ENCODE results near the gene PRDX3. TPM values are rescaled to one million over a fixed set of nuclear protein-coding genes. Genes with fewer than 3 reads are reported as not detected.

PRDX3 gene
- 276 to 336 TPM (median 325 TPM) in 5 replicates for total RNA-seq (2022; extraction: Qiagen RNA extraction; ENCODE audit: low read depth)

DNA sequence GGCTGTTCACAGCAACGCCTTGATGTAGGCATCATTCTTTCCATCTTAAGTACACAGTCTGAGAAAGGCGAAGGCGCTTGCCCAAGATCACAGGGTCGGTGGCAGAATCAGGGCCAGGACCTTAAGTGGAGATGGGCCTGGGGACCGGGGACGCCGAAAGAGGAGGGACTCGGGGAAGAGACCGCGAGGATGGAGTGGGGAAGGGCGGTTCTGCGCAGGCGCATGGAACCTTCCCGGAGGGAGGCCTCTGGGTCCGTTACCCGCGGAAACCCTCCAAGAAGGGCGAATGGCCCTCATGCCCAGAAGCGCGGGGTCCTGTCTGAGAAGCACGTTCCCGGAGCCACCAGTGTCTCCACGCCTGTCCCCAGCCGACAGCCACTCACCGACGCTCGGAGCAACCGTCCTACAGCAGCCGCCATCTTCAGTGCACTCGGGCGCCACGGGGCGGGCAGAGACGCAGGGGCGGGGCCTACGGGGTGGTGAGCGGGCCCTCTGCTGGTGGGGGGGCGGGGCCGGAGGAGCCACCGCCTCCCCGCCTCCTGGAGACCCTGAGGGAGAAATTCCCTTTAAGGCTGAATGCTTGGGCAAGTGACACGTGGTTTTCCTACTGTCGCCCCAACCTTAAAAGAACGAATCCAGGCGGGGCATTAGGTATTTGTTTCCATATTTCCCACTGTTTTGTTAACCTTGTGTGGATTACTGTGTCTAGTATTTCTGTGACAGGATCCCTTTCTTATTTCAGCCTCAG lies at the start of gene PRDX3:
Gene PRDX3, minus strand, starts transcription at position 441 of the 748 bp plus-strand sequence. Its CDS starts 22 bp downstream, at position 419.

DNA sequence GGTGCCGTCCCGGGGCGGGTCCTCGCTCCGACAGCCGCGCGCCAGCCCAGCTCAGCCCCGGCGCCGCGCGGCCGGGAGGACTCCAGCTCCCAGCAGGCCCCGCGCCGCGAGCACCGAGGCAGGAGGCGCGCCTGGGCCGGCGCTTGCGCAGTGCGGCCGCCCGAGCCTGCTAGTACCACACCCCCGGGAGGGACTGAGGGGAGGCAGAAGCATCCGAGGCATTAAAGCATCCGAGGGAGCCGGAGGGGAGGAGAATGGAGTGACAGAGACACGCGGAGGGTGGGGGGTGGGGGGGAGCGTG lies 28.7 kb upstream of the PRDX3 start, which contains the start of gene GRK5:
Gene GRK5, plus strand, starts transcription at position 206 of the 301 bp plus-strand sequence. CDS start 347 bp downstream, outside the sequence.

DNA sequence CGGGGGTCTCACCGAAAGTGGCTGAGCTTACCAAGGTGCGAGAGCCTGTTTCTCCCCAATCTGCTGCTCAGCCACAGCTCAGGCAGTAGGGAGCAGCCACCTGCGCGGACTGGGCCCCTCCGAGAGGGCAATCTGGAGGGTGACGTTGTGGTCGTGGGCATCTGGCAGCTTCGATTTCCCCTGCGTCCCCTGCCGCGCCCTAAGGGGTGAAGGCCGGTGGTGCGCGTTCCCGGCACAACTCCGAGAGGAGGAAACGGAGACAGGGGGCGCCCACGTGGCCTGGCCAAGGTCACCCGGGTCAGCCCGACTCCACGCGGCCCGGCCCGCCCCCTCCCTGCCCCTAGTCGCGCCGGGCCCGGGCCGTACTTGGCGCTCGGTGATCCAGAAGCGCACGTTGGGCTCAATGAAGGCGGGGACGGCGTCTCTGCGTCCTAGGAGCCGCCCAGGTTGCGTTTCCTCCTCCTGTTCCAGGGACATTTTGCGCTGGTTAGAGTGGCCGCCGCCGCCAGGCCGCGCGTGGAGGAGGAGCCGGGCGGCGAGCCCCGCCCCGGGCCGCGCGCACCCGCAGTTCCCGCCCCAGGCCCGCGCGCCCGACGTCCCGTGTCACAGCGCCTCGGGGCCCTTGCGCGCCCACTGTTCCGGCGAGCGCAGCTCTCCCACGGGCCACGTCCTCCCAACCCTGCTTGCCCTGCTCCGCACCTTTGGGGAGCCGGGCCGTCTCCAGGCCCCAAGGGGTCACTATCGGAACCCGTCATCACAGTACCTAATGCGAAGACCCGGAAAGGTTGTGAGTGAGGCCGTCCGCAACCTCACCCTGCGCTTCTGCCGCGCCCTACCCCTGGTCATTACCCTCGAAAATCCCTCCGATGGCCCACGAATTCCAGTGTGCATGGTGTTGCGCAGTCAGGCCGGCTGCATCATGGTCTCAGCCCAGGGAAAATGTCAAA lies 13.2 kb downstream of the PRDX3 start, which contains the start of gene SFXN4:
Gene SFXN4, minus strand, starts transcription at position 544 of the 947 bp plus-strand sequence. Its CDS starts 67 bp downstream, at position 477.

Other genes with a start within 250 kb of the PRDX3 start
- gene NANOS1, start 149.1 kb downstream of the PRDX3 start, total RNA-seq (2022; extraction: Qiagen RNA extraction; ENCODE audit: low read depth), result 2.0 to 2.6 TPM (median 2.3 TPM) in 5 replicates
- 124 to 180 TPM (median 140 TPM) in 5 replicates for gene EIF3A, start 98.0 kb downstream of the PRDX3 start, total RNA-seq (2022; extraction: Qiagen RNA extraction; ENCODE audit: low read depth)
- 46.9 to 67.2 TPM (median 55.9 TPM) in 5 replicates for gene DENND10, start 74.7 kb downstream of the PRDX3 start, total RNA-seq (2022; extraction: Qiagen RNA extraction; ENCODE audit: low read depth)
- gene SFXN4, start 13.1 kb downstream of the PRDX3 start, total RNA-seq (2022; extraction: Qiagen RNA extraction; ENCODE audit: low read depth), result 48.7 to 55.7 TPM (median 52.4 TPM) in 5 replicates
- 11.8 to 14.4 TPM (median 13.6 TPM) in 5 replicates for gene GRK5, start 28.8 kb upstream of the PRDX3 start, total RNA-seq (2022; extraction: Qiagen RNA extraction; ENCODE audit: low read depth)